ENCODE measurements around the gene PLCB2. TPM values are rescaled to one million over a fixed set of nuclear protein-coding genes. Genes with fewer than 3 reads are reported as not detected.

Gene PLCB2
- total and polyA plus RNA-seq, 8 donors, result 3.5 to 12.5 (median 5.5) TPM

GRCh38 chr15:40250771-40251483 is 56.8 kb downstream of the PLCB2 start:
- H3K27ac ChIP-seq, result no peak overlapping the region
- TF ChIP-seq, protein P1, sequence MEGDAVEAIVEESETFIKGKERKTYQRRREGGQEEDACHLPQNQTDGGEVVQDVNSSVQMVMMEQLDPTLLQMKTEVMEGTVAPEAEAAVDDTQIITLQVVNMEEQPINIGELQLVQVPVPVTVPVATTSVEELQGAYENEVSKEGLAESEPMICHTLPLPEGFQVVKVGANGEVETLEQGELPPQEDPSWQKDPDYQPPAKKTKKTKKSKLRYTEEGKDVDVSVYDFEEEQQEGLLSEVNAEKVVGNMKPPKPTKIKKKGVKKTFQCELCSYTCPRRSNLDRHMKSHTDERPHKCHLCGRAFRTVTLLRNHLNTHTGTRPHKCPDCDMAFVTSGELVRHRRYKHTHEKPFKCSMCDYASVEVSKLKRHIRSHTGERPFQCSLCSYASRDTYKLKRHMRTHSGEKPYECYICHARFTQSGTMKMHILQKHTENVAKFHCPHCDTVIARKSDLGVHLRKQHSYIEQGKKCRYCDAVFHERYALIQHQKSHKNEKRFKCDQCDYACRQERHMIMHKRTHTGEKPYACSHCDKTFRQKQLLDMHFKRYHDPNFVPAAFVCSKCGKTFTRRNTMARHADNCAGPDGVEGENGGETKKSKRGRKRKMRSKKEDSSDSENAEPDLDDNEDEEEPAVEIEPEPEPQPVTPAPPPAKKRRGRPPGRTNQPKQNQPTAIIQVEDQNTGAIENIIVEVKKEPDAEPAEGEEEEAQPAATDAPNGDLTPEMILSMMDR (IDR thresholded peaks at IDR 0.05), result no peak
- TF ChIP-seq EP300 (IDR thresholded peaks at IDR 0.05) (no peak), POLR2AphosphoS5 (IDR thresholded peaks at IDR 0.05) (no peak), POLR2A (IDR thresholded peaks at IDR 0.05) (no peak)
- 86 to 93% (median 89%) methylated on average over 13 of the region's 13 CpGs for WGBS, 5 donors
- peaks cover 12 to 30% (median 24%) of the 10 kb centered on the region in 4 donors for H3K4me1 ChIP-seq
- peaks cover 0 to 30% (median 17%) of the 10 kb centered on the region in 3 donors for H3K27me3 ChIP-seq
- H3K4me3 ChIP-seq, result no peak overlapping the region
- no peak for DNase-seq
- intact Hi-C loops (cut with DNase I; ENCODE audit: low total_unique reads), result no loop called here
- H3K36me3 ChIP-seq, result no peaks in the 10 kb centered on the region
- H3K9me3 ChIP-seq, result no peaks in the 10 kb centered on the region

DNA sequence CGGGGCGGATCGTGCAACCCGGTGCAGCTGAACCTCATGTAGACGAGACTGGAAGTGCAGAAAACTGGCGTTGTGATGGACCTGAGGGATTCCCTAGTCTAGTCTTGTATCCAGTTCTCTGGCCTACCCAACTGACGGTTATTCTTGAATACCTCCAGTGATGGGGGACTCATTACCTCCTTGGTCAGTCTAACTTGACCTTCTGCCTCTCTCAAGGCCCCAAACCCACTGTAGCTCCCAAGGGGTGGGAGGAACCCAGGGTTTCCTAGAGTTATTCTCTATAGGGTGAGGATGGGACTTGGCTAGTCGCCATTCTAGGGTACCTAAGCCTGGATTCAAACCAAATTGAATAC is 57.5 kb downstream of the PLCB2 start:
- intact Hi-C loops (cut with DNase I; ENCODE audit: low total_unique reads), result no loop called here
- H3K4me3 ChIP-seq, result no peak overlapping the region
- TF ChIP-seq, protein P1 (IDR thresholded peaks at IDR 0.05), result no peak
- H3K27ac ChIP-seq, result no peak overlapping the region
- no peaks in the 10 kb centered on the region for H3K36me3 ChIP-seq
- no peak for DNase-seq
- H3K27me3 ChIP-seq, result peaks cover 0 to 30% (median 17%) of the 10 kb centered on the region in 3 donors
- no peaks in the 10 kb centered on the region for H3K9me3 ChIP-seq
- H3K4me1 ChIP-seq, result peaks cover 12 to 30% (median 24%) of the 10 kb centered on the region in 4 donors
- WGBS, 5 donors, result 89 to 96% (median 94%) methylated on average over 8 of the region's 8 CpGs

- H3K27ac ChIP-seq, result no peak overlapping the region
- peaks cover 0 to 30% (median 17%) of the 10 kb centered on the region in 3 donors for H3K27me3 ChIP-seq
- WGBS, 5 donors, result 35 to 62% (median 46%) methylated on average over 10 to 11 of the region's 11 CpGs
- H3K4me1 ChIP-seq, result peaks cover 12 to 30% (median 24%) of the 10 kb centered on the region in 4 donors
- H3K36me3 ChIP-seq, result no peaks in the 10 kb centered on the region
- no peak overlapping the region for H3K4me3 ChIP-seq
- TF ChIP-seq POLR2AphosphoS5 (IDR thresholded peaks at IDR 0.05) (no peak), EP300 (IDR thresholded peaks at IDR 0.05) (no peak), POLR2A (IDR thresholded peaks at IDR 0.05) (no peak)
- TF ChIP-seq, protein P1 (IDR thresholded peaks at IDR 0.05), result no peak
- H3K9me3 ChIP-seq, result no peaks in the 10 kb centered on the region
- DNase-seq, result no peak
- intact Hi-C loops (cut with DNase I; ENCODE audit: low total_unique reads), result no loop called here
Observed at GRCh38 chr15:40249477-40250303, 58.0 kb downstream of the PLCB2 start.

DNA sequence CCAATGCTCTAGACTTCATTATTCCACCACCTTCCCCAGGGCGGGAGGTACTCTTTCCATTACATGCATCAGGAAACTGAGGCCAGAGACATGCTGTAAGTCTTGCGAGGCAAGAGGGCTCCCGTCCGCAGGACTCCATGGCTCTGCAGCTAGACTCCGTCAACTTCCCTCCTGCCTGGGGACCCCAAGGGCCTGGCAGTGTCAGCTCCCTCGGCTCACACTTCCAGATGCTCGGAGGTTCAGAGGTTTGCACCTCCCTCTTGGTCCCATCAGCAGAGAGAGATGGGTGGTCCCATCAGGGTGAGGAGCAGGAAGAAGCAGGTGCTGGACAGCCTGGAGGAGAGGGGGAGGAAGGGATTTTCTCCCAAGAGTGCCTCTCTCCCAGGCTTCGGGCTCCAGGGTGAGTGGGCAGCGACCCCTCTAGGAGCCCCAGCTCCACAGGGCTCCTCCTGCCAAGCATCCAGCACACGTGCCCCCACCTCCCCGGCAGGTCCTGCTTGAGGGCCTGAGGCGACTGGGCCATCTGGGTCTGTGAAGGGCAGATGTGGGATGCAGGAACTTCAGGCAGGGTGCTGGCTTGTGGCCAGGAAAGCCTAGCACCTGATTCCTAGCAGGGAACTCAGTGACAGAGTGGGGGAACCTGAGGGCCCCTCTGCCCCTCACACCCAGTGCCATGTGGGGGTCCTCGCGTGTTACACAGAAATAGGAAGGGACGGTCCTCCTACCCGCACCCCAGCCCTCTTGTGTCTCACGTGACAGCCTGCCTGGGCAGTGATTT is 59.5 kb downstream of the PLCB2 start:
- TF ChIP-seq, protein P1 (IDR thresholded peaks at IDR 0.05), result no peak
- TF ChIP-seq POLR2A (IDR thresholded peaks at IDR 0.05) (no peak), POLR2AphosphoS5 (IDR thresholded peaks at IDR 0.05) (no peak), EP300 (IDR thresholded peaks at IDR 0.05) (no peak)
- 80 to 95% (median 91%) methylated on average over 15 to 17 of the region's 17 CpGs for WGBS, 5 donors
- Histone ChIP-seq H3K27ac (no peak overlapping the region), H3K36me3 (no peaks in the 10 kb centered on the region), H3K4me3 (no peak overlapping the region), H3K9me3 (no peaks in the 10 kb centered on the region), H3K4me1 (peaks cover 6 to 22% (median 13%) of the 10 kb centered on the region in 4 donors), H3K27me3 (peaks cover 0 to 16% (median 13%) of the 10 kb centered on the region in 3 donors)
- DNase-seq, result no peak
- intact Hi-C loops (cut with DNase I; ENCODE audit: low total_unique reads), result no loop called here
